ENCODE data around the gene HSD17B11.
"Not testable (repeated sequence)": the region's sequence is repeated elsewhere in the genome, so short reads cannot be mapped to it uniquely, and the experiment has no call there.

Gene HSD17B11

DNA sequence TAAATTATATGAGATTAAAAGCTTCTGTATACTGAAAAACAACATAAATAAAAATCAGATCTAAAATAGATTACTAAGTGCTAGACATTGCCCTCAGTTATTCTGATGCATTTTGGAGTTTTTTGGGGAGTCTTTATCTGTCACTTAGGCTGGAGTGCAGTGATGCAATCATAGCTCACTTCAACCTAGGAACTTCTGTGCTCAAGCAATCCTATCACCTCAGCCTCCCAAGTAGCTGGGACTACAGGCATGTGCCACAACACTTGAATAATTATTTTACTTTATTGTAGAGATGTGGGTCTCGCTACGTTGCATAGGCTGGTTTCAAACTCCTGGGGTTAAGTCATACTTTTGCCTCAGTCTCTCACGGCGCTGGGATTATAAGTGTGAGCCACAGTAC lies 31.7 kb downstream of the HSD17B11 start:
- no peaks in the 10 kb centered on the region for H3K9me3 ChIP-seq (ENCODE audit: control insufficient read depth, insufficient read depth, low read length)
- H3K9ac ChIP-seq (ENCODE audit: low read depth, low read length), result no peak overlapping the region
- 0 out of 2 replicates have a peak, but pooled peaks cover under 1% of the 10 kb centered on the region for H3K36me3 ChIP-seq (ENCODE audit: insufficient read depth, low read length)
- H3K4me1 ChIP-seq (ENCODE audit: insufficient read depth, low read length), result peaks cover 12% of the 10 kb centered on the region; the same call in 1 of the 2 replicates

- H3K36me3 ChIP-seq (ENCODE audit: insufficient read depth, low read length), result no peaks in the 10 kb centered on the region
- peaks cover 7% of the 10 kb centered on the region; the same call in 1 of the 2 replicates for H3K4me1 ChIP-seq (ENCODE audit: insufficient read depth, low read length)
- H3K9me3 ChIP-seq (ENCODE audit: control insufficient read depth, insufficient read depth, low read length), result no peaks in the 10 kb centered on the region
- H3K9ac ChIP-seq (ENCODE audit: low read depth, low read length), result no peak overlapping the region
These were observed 34.0 kb downstream of the HSD17B11 start for GRCh38 chr4:87356832-87357526.

DNA sequence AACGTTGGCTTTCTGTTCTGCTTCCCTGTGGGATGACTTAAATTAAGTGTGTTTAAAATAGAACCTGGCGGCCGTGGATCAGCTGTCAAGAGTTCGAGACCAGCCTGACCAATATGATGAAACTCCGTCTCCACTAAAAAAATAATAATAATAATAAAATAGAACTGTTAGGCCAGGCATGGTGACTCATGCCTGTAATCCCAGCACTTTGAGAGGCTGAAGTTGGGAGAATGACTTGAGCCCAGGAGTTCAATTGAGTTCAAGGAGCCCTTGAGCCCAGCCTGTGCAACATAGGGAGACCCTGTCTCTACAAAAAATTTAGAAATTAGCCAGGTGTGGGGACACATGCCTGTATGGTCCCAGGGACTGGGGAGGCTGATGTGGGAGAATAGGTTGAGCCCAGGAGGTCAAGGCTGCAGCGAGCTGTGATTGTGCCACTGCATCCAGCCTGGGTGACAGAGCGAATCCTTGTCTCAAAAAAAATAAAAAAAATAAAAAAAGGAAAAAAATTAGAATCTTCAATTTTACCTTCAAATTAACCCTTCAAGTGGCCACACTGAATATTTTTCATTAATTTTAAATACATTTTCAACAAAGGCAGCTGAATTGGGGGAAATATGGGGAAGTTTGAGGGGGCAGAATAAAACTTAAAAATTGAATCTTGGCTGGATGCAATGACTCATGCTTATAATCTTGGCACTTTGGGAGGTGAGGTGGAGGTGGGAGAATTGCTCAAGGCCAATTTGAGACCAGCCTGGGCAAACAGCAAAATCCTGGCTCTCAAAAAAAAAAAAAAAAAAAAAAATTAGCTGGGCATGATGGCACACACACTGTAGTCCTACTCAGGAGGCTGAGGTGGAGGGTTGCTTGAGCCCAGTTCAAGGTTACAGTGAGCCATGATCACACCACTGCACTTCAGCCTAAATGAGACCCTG lies 36.6 kb downstream of the HSD17B11 start:
- peaks cover 7% of the 10 kb centered on the region; the same call in 1 of the 2 replicates for H3K4me1 ChIP-seq (ENCODE audit: insufficient read depth, low read length)
- no peaks in the 10 kb centered on the region for H3K36me3 ChIP-seq (ENCODE audit: insufficient read depth, low read length)
- H3K9ac ChIP-seq (ENCODE audit: low read depth, low read length), result no peak overlapping the region
- H3K9me3 ChIP-seq (ENCODE audit: control insufficient read depth, insufficient read depth, low read length), result no peaks in the 10 kb centered on the region

DNA sequence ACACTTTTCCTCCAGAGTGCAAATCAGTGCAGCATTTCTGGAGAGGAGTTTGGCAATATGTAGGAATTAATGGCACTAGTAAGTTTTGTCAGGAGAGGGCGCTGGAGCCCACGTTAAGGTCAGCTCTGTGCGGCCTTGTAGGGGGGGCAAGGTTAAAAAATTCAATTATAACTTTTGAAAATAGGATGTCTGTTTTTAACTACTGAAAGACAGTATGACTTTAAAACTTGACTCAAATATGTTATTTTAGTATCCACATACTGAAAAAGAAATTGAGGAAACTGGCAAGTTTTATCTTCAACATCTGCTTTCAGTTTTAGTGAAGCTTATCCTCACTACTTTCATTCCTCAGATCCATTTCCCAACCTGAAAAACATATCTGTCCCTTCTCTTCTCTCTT lies 37.4 kb downstream of the HSD17B11 start:
- Histone ChIP-seq H3K9ac (ENCODE audit: low read depth, low read length) (no peak overlapping the region), H3K36me3 (ENCODE audit: insufficient read depth, low read length) (no peaks in the 10 kb centered on the region), H3K4me1 (ENCODE audit: insufficient read depth, low read length) (peaks cover 7% of the 10 kb centered on the region; the same call in 1 of the 2 replicates), H3K9me3 (ENCODE audit: control insufficient read depth, insufficient read depth, low read length) (no peaks in the 10 kb centered on the region)

- Histone ChIP-seq H3K9ac (ENCODE audit: low read depth, low read length) (no peak overlapping the region), H3K36me3 (ENCODE audit: insufficient read depth, low read length) (no peaks in the 10 kb centered on the region; the same call in 1 of the 2 replicates), H3K9me3 (ENCODE audit: control insufficient read depth, insufficient read depth, low read length) (no peaks in the 10 kb centered on the region), H3K4me1 (ENCODE audit: insufficient read depth, low read length) (no peaks in the 10 kb centered on the region)
These were observed 45.8 kb downstream of the HSD17B11 start for GRCh38 chr4:87345139-87345538.

- H3K9me3 ChIP-seq (ENCODE audit: control insufficient read depth, insufficient read depth, low read length), result no peaks in the 10 kb centered on the region
- no peaks in the 10 kb centered on the region for H3K4me1 ChIP-seq (ENCODE audit: insufficient read depth, low read length)
- H3K36me3 ChIP-seq (ENCODE audit: insufficient read depth, low read length), result no peaks in the 10 kb centered on the region; the same call in 1 of the 2 replicates
- H3K9ac ChIP-seq (ENCODE audit: low read depth, low read length), result no peak overlapping the region
These were observed 48.1 kb downstream of the HSD17B11 start for GRCh38 chr4:87342872-87343271.

GRCh38 chr4:87341954-87342635 lies 48.9 kb downstream of the HSD17B11 start:
- not testable (repeated sequence) for H3K9ac ChIP-seq (ENCODE audit: low read depth, low read length); H3K9me3 ChIP-seq (ENCODE audit: control insufficient read depth, insufficient read depth, low read length); H3K36me3 ChIP-seq (ENCODE audit: insufficient read depth, low read length); H3K4me1 ChIP-seq (ENCODE audit: insufficient read depth, low read length)

DNA sequence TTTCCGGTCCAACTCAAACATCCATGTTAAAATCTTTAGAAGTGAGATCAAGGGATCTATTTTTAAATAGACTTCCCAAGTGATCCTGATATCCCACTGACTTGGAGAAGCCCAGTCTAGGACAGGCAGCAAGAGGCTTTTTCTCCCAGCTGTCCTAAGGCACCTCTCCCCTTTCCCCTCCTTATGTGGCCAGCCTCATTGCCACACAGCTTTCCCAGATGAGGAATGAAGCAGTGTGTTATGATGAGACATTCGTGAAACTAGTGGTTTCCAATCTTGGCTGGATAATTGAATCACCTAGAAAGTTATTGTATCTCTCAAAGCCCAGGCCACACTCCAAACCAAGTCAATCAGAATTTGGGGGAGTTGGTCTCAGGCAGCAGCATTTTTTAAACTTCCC lies 51.5 kb downstream of the HSD17B11 start:
- Histone ChIP-seq H3K36me3 (ENCODE audit: insufficient read depth, low read length) (no peaks in the 10 kb centered on the region; the same call in 1 of the 2 replicates), H3K9me3 (ENCODE audit: control insufficient read depth, insufficient read depth, low read length) (no peaks in the 10 kb centered on the region), H3K4me1 (ENCODE audit: insufficient read depth, low read length) (no peaks in the 10 kb centered on the region), H3K9ac (ENCODE audit: low read depth, low read length) (no peak overlapping the region)

DNA sequence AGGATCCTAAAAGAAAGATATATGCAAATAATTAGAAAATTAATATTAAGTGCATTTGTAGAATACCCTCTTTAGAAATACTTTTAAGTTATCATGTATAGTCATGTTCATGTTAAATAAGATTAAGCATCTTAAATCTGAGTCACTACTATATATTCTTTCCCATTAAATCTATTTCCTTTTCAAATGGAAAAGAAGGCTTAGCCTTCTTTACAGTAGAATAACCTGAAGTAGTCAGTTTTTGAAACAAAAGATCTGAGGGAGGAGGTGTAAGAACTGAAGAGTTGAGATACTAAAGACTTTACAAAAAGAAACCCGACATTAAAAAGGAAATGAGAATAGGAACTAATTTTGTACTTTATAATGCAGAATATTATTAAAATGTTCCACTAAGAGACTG lies 53.6 kb downstream of the HSD17B11 start:
- Histone ChIP-seq H3K9ac (ENCODE audit: low read depth, low read length) (no peak overlapping the region), H3K4me1 (ENCODE audit: insufficient read depth, low read length) (no peaks in the 10 kb centered on the region), H3K9me3 (ENCODE audit: control insufficient read depth, insufficient read depth, low read length) (peaks cover 5% of the 10 kb centered on the region; the same call in 1 of the 2 replicates), H3K36me3 (ENCODE audit: insufficient read depth, low read length) (no peaks in the 10 kb centered on the region; the same call in 1 of the 2 replicates)

- Histone ChIP-seq H3K4me1 (ENCODE audit: insufficient read depth, low read length) (no peaks in the 10 kb centered on the region), H3K9me3 (ENCODE audit: control insufficient read depth, insufficient read depth, low read length) (peaks cover 5% of the 10 kb centered on the region; the same call in 1 of the 2 replicates), H3K36me3 (ENCODE audit: insufficient read depth, low read length) (no peaks in the 10 kb centered on the region), H3K9ac (ENCODE audit: low read depth, low read length) (no peak overlapping the region)
These were observed 57.7 kb downstream of the HSD17B11 start for GRCh38 chr4:87333267-87333666.

DNA sequence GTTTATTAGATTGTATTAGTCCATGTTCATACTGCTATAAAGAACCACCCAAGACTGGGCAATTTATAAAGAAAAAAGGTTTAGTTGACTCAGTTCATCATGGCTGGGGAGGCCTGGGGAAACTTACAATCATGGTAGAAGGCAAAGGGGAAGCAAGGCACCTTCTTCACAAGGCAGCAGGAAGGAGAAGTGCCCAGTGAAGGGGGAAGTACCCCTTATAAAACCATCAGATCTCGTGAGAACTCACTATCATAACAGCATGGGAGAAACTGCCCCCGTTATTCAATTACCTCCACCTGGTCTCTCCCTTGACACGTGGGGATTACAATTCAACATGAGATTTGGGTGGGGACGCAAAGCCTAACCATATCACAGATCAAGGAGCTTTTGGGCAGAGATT lies 60.2 kb downstream of the HSD17B11 start:
- Histone ChIP-seq H3K4me1 (ENCODE audit: insufficient read depth, low read length) (no peaks in the 10 kb centered on the region), H3K9me3 (ENCODE audit: control insufficient read depth, insufficient read depth, low read length) (peaks cover 5% of the 10 kb centered on the region; the same call in 1 of the 2 replicates), H3K9ac (ENCODE audit: low read depth, low read length) (no peak overlapping the region), H3K36me3 (ENCODE audit: insufficient read depth, low read length) (no peaks in the 10 kb centered on the region)

DNA sequence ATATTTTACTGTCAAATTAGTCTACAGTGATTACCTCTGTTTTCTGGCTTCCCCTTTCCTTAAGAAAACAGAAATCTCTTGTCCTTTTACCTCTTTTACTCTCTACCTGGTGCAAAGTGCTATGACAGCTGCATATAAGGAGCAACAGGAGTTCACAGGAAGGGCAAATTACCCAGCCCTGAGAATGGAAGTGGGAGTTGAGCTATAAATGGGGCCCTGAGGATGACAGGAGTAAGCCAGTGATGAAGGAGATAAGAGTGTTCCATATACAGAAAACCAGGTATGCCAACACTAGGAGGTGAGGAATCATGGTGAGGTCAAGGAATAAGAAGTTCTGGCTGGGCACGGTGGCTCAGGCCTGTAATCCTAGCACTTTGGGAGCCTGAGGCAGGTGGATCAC lies 63.9 kb downstream of the HSD17B11 start:
- Histone ChIP-seq H3K36me3 (ENCODE audit: insufficient read depth, low read length) (no peaks in the 10 kb centered on the region), H3K4me1 (ENCODE audit: insufficient read depth, low read length) (no peaks in the 10 kb centered on the region), H3K9ac (ENCODE audit: low read depth, low read length) (no peak overlapping the region), H3K9me3 (ENCODE audit: control insufficient read depth, insufficient read depth, low read length) (no peaks in the 10 kb centered on the region)

DNA sequence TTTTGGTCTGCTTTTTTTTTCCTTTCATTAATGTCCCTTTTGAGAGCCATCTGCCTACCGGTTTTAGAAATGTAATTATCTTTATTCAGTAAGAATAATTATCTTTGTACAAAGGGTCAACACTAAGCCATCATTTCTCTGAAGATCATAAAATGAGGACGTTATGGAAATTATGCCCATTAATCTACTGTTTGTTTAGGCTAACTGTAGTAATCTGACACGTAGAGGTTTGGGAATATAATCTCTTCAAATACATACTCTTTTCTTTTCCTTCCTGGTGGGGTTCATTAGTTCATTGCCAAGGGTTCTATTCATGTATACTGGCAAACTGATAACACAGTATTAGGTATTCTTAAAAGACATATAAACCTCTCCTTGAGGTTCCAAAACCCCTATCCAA lies 64.5 kb downstream of the HSD17B11 start:
- Histone ChIP-seq H3K4me1 (ENCODE audit: insufficient read depth, low read length) (no peaks in the 10 kb centered on the region), H3K9me3 (ENCODE audit: control insufficient read depth, insufficient read depth, low read length) (no peaks in the 10 kb centered on the region), H3K36me3 (ENCODE audit: insufficient read depth, low read length) (no peaks in the 10 kb centered on the region), H3K9ac (ENCODE audit: low read depth, low read length) (no peak overlapping the region)

DNA sequence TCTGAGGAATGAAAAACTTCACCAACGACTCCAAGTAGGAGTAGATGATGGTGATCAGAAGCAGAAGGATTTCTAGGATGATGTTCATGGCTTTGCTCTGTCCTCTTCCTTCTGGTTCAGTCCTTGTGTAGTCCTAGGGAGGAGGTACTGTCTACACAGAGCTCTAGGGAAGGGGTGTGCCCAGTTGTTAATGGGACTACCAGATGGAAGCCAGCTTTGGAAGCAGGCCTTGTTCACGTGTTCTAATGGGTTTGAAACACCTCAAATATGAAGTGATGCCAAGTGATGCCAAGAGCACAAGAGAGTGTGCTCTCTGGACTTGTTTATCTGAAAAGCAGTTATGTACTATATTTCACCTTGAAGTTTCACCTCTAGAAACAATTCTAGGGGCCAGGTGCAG lies 68.2 kb downstream of the HSD17B11 start, which contains the start of gene HSD17B13:
HSD17B13 (minus strand) TSS at position 129 of the 400 bp plus-strand sequence; CDS start at position 88, 41 bp downstream.
- H3K9ac ChIP-seq (ENCODE audit: low read depth, low read length), result no peak within 1 kb of the TSS
- no peaks in the 10 kb centered on the region for H3K4me1 ChIP-seq (ENCODE audit: insufficient read depth, low read length)
- H3K9me3 ChIP-seq (ENCODE audit: control insufficient read depth, insufficient read depth, low read length), result no peaks in the 10 kb centered on the region

More for the DNA sequence above, 68.2 kb downstream of the HSD17B11 start, which contains the start of gene HSD17B13:
- no peaks in the 10 kb centered on the region for H3K36me3 ChIP-seq (ENCODE audit: insufficient read depth, low read length)
